ENCODE data around the gene MAP4K1.
"Not testable (repeated sequence)": the region's sequence is repeated elsewhere in the genome, so short reads cannot be mapped to it uniquely, and the experiment has no call there.

MAP4K1 gene

DNA sequence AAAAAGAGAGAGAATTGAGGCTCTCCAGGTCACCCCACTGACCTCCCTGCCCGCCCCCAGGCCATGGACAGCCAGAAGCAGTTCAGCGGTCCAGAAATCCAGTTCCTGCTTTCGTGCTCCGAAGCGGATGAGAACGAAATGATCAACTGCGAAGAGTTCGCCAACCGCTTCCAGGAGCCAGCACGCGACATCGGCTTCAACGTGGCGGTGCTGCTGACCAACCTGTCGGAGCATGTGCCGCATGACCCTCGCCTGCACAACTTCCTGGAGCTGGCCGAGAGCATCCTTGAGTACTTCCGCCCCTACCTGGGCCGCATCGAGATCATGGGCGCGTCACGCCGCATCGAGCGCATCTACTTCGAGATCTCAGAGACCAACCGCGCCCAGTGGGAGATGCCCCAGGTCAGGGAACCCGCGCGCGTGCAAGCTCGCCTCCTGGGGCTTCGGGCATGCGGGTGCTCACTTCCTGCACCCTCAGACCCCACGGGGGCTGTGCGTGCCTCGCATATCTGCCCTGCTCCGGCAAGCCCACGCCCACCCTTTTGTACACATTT is 56.6 kb downstream of the MAP4K1 start:
- TF ChIP-seq CTCF (IDR thresholded peaks at IDR 0.05; ENCODE audit: insufficient read depth, low read depth, low read length, missing control alignments), result no peak

GRCh38 chr19:38559428-38560401 is 58.0 kb downstream of the MAP4K1 start:
- H3K4me3 ChIP-seq (ENCODE audit: low read depth, low read length), result peak overlapping the region; percentile 11; the same call in 1 of the 2 replicates
- TF ChIP-seq CTCF (IDR thresholded peaks at IDR 0.05; ENCODE audit: insufficient read depth, low read depth, low read length, missing control alignments), result no peak
- DNase-seq (ENCODE audit: low read depth), result peak; percentile 96

More for the DNA sequence above, 56.6 kb downstream of the MAP4K1 start:
- DNase-seq (ENCODE audit: low read depth), result no peak
- no peak overlapping the region for H3K4me3 ChIP-seq (ENCODE audit: low read depth, low read length)

GRCh38 chr19:38558933-38559332 is 58.8 kb downstream of the MAP4K1 start:
- not testable (repeated sequence) for DNase-seq (ENCODE audit: low read depth); H3K4me3 ChIP-seq (ENCODE audit: low read depth, low read length)

- peak; percentile 94 for DNase-seq (ENCODE audit: low read depth)
- peak overlapping the region; percentile 43 for H3K4me3 ChIP-seq (ENCODE audit: low read depth, low read length)
- TF ChIP-seq CTCF (IDR thresholded peaks at IDR 0.05; ENCODE audit: insufficient read depth, low read depth, low read length, missing control alignments), result peak; percentile 25
Observed at GRCh38 chr19:38557205-38557799, 60.5 kb downstream of the MAP4K1 start.

DNA sequence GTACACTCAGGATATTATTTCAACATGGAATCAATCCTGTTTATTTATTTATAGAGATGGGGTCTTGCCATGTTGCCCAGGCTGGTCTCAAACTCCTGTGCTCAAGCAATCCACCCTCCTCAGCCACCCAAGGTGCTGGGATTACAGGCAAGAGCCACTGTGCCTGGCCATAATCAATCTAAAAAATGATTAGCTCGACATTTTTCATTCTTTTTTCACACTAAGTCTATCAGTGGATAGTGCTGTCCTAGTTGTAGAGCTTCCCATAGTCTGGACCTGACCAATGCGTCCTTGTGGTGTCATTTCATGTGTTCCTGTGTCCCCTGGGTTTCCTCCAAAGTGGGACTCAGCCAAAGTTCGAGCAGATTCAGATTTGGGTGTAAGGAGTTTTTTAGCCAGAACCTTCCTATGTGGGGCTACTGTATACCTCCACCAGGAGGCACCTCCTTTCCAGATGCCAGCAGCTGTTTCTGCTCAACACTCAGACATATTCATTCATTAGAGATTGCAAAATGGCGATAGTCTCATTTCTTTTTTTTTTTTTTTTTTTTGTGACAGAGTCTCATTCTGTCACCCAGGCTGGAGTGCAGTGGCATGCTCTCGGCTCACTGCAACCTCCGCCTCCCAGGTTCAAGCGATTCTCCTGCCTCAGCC is 61.1 kb downstream of the MAP4K1 start:
- TF ChIP-seq CTCF (IDR thresholded peaks at IDR 0.05; ENCODE audit: insufficient read depth, low read depth, low read length, missing control alignments), result peak; percentile 62
- peak; percentile 88 for DNase-seq (ENCODE audit: low read depth)
- peak overlapping the region; percentile 43 for H3K4me3 ChIP-seq (ENCODE audit: low read depth, low read length)

- no peak for DNase-seq (ENCODE audit: low read depth)
- H3K4me3 ChIP-seq (ENCODE audit: low read depth, low read length), result no peak overlapping the region
- no peak for TF ChIP-seq CTCF (IDR thresholded peaks at IDR 0.05; ENCODE audit: insufficient read depth, low read depth, low read length, missing control alignments)
Observed at GRCh38 chr19:38555200-38555599, 62.6 kb downstream of the MAP4K1 start.

Measured in GM12865 (cell line).